ENCODE data around the gene VEPH1.

DNA sequence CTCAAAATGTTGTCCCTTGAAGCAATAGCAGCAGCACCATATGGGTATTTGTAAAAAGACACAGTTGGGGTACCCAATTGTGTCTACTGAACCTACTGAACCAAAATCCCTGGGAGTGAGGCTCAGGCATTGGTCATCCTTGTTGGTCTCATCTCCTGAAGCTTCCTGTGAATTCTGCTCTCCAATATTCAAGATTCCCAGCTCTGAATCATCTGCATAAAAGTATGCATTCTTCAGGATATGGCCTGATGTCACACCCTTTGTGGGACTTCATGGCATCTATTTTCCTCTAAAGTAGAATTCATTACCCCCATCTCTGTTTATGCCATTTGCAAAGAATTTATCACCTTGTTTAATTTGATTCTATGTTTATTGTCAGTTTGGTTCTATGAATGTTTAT lies 79.9 kb downstream of the VEPH1 start:
- TF ChIP-seq MXI1 (IDR thresholded peaks at IDR 0.05; ENCODE audit: low read depth, low read length) = no peak
- no peak for TF ChIP-seq SIN3A (IDR thresholded peaks at IDR 0.05; ENCODE audit: borderline replicate concordance, low read depth, low read length)
- TF ChIP-seq RCOR1 (IDR thresholded peaks at IDR 0.05; ENCODE audit: low read length) = no peak
- TF ChIP-seq, protein P1, sequence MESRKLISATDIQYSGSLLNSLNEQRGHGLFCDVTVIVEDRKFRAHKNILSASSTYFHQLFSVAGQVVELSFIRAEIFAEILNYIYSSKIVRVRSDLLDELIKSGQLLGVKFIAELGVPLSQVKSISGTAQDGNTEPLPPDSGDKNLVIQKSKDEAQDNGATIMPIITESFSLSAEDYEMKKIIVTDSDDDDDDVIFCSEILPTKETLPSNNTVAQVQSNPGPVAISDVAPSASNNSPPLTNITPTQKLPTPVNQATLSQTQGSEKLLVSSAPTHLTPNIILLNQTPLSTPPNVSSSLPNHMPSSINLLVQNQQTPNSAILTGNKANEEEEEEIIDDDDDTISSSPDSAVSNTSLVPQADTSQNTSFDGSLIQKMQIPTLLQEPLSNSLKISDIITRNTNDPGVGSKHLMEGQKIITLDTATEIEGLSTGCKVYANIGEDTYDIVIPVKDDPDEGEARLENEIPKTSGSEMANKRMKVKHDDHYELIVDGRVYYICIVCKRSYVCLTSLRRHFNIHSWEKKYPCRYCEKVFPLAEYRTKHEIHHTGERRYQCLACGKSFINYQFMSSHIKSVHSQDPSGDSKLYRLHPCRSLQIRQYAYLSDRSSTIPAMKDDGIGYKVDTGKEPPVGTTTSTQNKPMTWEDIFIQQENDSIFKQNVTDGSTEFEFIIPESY (IDR thresholded peaks at IDR 0.05; ENCODE audit: borderline replicate concordance, low read depth) = no peak
- TF ChIP-seq, protein P2, sequence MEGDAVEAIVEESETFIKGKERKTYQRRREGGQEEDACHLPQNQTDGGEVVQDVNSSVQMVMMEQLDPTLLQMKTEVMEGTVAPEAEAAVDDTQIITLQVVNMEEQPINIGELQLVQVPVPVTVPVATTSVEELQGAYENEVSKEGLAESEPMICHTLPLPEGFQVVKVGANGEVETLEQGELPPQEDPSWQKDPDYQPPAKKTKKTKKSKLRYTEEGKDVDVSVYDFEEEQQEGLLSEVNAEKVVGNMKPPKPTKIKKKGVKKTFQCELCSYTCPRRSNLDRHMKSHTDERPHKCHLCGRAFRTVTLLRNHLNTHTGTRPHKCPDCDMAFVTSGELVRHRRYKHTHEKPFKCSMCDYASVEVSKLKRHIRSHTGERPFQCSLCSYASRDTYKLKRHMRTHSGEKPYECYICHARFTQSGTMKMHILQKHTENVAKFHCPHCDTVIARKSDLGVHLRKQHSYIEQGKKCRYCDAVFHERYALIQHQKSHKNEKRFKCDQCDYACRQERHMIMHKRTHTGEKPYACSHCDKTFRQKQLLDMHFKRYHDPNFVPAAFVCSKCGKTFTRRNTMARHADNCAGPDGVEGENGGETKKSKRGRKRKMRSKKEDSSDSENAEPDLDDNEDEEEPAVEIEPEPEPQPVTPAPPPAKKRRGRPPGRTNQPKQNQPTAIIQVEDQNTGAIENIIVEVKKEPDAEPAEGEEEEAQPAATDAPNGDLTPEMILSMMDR (IDR thresholded peaks at IDR 0.05) = no peak
- no peak for TF ChIP-seq EZH2phosphoT487 (IDR thresholded peaks at IDR 0.05; ENCODE audit: borderline replicate concordance, low read depth)
- TF ChIP-seq, protein P3, sequence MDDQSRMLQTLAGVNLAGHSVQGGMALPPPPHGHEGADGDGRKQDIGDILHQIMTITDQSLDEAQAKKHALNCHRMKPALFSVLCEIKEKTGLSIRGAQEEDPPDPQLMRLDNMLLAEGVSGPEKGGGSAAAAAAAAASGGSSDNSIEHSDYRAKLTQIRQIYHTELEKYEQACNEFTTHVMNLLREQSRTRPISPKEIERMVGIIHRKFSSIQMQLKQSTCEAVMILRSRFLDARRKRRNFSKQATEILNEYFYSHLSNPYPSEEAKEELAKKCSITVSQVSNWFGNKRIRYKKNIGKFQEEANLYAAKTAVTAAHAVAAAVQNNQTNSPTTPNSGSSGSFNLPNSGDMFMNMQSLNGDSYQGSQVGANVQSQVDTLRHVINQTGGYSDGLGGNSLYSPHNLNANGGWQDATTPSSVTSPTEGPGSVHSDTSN (IDR thresholded peaks at IDR 0.05) = no peak
- TF ChIP-seq, protein P4, sequence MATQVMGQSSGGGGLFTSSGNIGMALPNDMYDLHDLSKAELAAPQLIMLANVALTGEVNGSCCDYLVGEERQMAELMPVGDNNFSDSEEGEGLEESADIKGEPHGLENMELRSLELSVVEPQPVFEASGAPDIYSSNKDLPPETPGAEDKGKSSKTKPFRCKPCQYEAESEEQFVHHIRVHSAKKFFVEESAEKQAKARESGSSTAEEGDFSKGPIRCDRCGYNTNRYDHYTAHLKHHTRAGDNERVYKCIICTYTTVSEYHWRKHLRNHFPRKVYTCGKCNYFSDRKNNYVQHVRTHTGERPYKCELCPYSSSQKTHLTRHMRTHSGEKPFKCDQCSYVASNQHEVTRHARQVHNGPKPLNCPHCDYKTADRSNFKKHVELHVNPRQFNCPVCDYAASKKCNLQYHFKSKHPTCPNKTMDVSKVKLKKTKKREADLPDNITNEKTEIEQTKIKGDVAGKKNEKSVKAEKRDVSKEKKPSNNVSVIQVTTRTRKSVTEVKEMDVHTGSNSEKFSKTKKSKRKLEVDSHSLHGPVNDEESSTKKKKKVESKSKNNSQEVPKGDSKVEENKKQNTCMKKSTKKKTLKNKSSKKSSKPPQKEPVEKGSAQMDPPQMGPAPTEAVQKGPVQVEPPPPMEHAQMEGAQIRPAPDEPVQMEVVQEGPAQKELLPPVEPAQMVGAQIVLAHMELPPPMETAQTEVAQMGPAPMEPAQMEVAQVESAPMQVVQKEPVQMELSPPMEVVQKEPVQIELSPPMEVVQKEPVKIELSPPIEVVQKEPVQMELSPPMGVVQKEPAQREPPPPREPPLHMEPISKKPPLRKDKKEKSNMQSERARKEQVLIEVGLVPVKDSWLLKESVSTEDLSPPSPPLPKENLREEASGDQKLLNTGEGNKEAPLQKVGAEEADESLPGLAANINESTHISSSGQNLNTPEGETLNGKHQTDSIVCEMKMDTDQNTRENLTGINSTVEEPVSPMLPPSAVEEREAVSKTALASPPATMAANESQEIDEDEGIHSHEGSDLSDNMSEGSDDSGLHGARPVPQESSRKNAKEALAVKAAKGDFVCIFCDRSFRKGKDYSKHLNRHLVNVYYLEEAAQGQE (IDR thresholded peaks at IDR 0.05; ENCODE audit: low read depth, low read length) = no peak
- no peak for TF ChIP-seq RAD21 (IDR thresholded peaks at IDR 0.05; ENCODE audit: low read length)
- TF ChIP-seq CHD2 (IDR thresholded peaks at IDR 0.05; ENCODE audit: low read length, partially characterized antibody) = no peak
- TF ChIP-seq EP300 (IDR thresholded peaks at IDR 0.05; ENCODE audit: borderline replicate concordance in 1 of 2, low read depth in 1 of 2, low read length in 1 of 2) = no peak

All from SK-N-SH (cell line).